HepG2 (cell line): Measurements from ENCODE around the gene FCER1G. TPM values are rescaled to one million over a fixed set of nuclear protein-coding genes. Genes with fewer than 3 reads are reported as not detected.
A peak's percentile ranks its signal among the peaks of the same experiment; 100 is the strongest.

Source experiments
- AKAP8 ChIP-seq: sonication (generic); formaldehyde crosslinking; IDR thresholded peaks from 2 replicates; pipeline ENCODE4 v1.5.1; 2020; ENCODE audit warnings: mild to moderate bottlenecking, missing genetic modification reagents
- ETV6 ChIP-seq: sonication (generic); formaldehyde crosslinking; conservative IDR thresholded peaks from 2 replicates; pipeline ENCODE4 v1.4.0; 2020; ENCODE audit warnings: missing genetic modification reagents
- HNF1B ChIP-seq: sonication (generic); formaldehyde crosslinking; IDR thresholded peaks from 2 replicates; pipeline ENCODE4 v1.5.1; 2020; ENCODE audit warnings: mild to moderate bottlenecking, moderate library complexity, missing genetic modification reagents
- NKX3-1 ChIP-seq: sonication (generic); formaldehyde crosslinking; IDR thresholded peaks from 2 replicates; pipeline ENCODE4 v1.5.0; 2020; ENCODE audit warnings: missing genetic modification reagents
- NONO ChIP-seq, 2 experiments: fragments of 450-650 bp in 1 of 2; sonication (generic) in 1 of 2; formaldehyde crosslinking in 1 of 2; IDR thresholded peaks in 1 of 2; conservative IDR thresholded peaks in 1 of 2; 2 replicates each; pipeline versions ENCODE4 v1.6.1 to v1.8.0; 2017 to 2022; ENCODE audit warnings: mild to moderate bottlenecking in 1 of 2, missing genetic modification reagents in 1 of 2, moderate library complexity in 1 of 2
- SSRP1 ChIP-seq: IDR thresholded peaks from 2 replicates; pipeline ENCODE4 v1.6.1; 2016; ENCODE audit warnings: control low read depth
- XRCC5 ChIP-seq: fragments of 200-400 bp; formaldehyde crosslinking; optimal IDR thresholded peaks from 2 replicates; pipeline ENCODE3; 2017; ENCODE audit warnings: mild to moderate bottlenecking, low read length
- ZBTB49 ChIP-seq: sonication (generic); formaldehyde crosslinking; IDR thresholded peaks from 2 replicates; pipeline ENCODE4 v1.4.0; 2020; ENCODE audit warnings: missing genetic modification reagents, borderline replicate concordance
- ZC3H4 ChIP-seq: sonication (generic); formaldehyde crosslinking; IDR thresholded peaks from 2 replicates; pipeline ENCODE4 v1.4.0; 2020; ENCODE audit warnings: missing genetic modification reagents, borderline replicate concordance
- ZNF276 ChIP-seq: sonication (generic); formaldehyde crosslinking; IDR thresholded peaks from 2 replicates; pipeline ENCODE4 v1.4.0; 2020; ENCODE audit warnings: mild to moderate bottlenecking, low read depth, missing genetic modification reagents
- ZNF615 ChIP-seq: sonication (generic); formaldehyde crosslinking; IDR thresholded peaks from 2 replicates; pipeline ENCODE4 v1.5.0; 2020; ENCODE audit warnings: mild to moderate bottlenecking, missing genetic modification reagents, borderline replicate concordance
- ZNF737 ChIP-seq: sonication (generic); formaldehyde crosslinking; IDR thresholded peaks from 2 replicates; pipeline ENCODE4 v1.5.0; 2020; ENCODE audit warnings: missing genetic modification reagents, mild to moderate bottlenecking, borderline replicate concordance
- ZNF746 ChIP-seq: sonication (generic); formaldehyde crosslinking; IDR thresholded peaks from 2 replicates; pipeline ENCODE4 v1.8.0; 2022; ENCODE audit warnings: mild to moderate bottlenecking, missing genetic modification reagents
- ZNF792 ChIP-seq: IDR thresholded peaks from 2 replicates; pipeline ENCODE4 v1.6.1; 2016
- ZXDC ChIP-seq: sonication (generic); formaldehyde crosslinking; IDR thresholded peaks from 2 replicates; pipeline ENCODE4 v1.5.0; 2020; ENCODE audit warnings: mild to moderate bottlenecking, missing genetic modification reagents
- polyA plus RNA-seq, 8 experiments: library from polyadenylated mRNA; depleted of rRNA in 3 of 8; stranded (reverse) in 7 of 8; unstranded in 1 of 8; fragments of >200 nt; fragmentation: Illumina TruSeq in 4 of 8; extraction: Trizol in 4 of 8; gene quantifications; 2 replicates each; pipeline versions ENCODE4 v1.2.1 to v1.2.3, GENCODE V29; 2011 to 2016; ENCODE audit warnings: low read depth in 4 of 8, missing spikeins in 1 of 8, mixed read lengths in 1 of 8; ENCODE audit not compliant: insufficient read depth in 1 of 8
- total RNA-seq, 5 experiments: library from RNA; depleted of rRNA; stranded (reverse); fragments of >200 nt; fragmentation: Illumina TruSeq; extraction: Trizol; gene quantifications; 2 replicates each; pipeline ENCODE4 v1.2.3, GENCODE V29; 2016; ENCODE audit warnings: low read depth in 1 of 5
- TF ChIP-seq, protein P1 (sequence below): sonication (generic); formaldehyde crosslinking; IDR thresholded peaks from 2 replicates; pipeline ENCODE4 v1.5.1; 2020; ENCODE audit warnings: missing genetic modification reagents, mild to moderate bottlenecking, borderline replicate concordance

Gene FCER1G
- total and polyA plus RNA-seq, 2 of the 13 experiments (the other 11 are each of a cell fraction or from before 2014, with no cell fraction given), result 1.3 to 6.4 TPM

GRCh38 chr1:161223805-161224694 is 9.0 kb downstream of the FCER1G start (continued):
- TF ChIP-seq NKX3-1 (no peak), ZC3H4 (CRISPR knock-in tag) (no peak), ZNF276 (CRISPR knock-in tag) (no peak), AKAP8 (CRISPR knock-in tag) (no peak), ZNF792 (CRISPR knock-in tag) (no peak; the same call in 1 of the 2 replicates), ZXDC (CRISPR knock-in tag) (no peak), SSRP1 (CRISPR knock-in tag) (no peak), XRCC5 (peak; percentile 60), ZNF746 (CRISPR knock-in tag) (peak; percentile 90), ZNF737 (no peak), ZBTB49 (peak; percentile 12; the same call in 1 of the 2 replicates), ETV6 (CRISPR knock-in tag) (0 out of 2 replicates have a peak, but pooled peaks have one; percentile 26), ZNF615 (CRISPR knock-in tag) (no peak), HNF1B (peak; percentile 98), NONO (IDR thresholded peaks at IDR 0.05) (no peak), NONO (CRISPR knock-in tag; conservative IDR thresholded peaks at IDR 0.05) (no peak; the same call in none of the 2 replicates)
- TF ChIP-seq, protein P1, sequence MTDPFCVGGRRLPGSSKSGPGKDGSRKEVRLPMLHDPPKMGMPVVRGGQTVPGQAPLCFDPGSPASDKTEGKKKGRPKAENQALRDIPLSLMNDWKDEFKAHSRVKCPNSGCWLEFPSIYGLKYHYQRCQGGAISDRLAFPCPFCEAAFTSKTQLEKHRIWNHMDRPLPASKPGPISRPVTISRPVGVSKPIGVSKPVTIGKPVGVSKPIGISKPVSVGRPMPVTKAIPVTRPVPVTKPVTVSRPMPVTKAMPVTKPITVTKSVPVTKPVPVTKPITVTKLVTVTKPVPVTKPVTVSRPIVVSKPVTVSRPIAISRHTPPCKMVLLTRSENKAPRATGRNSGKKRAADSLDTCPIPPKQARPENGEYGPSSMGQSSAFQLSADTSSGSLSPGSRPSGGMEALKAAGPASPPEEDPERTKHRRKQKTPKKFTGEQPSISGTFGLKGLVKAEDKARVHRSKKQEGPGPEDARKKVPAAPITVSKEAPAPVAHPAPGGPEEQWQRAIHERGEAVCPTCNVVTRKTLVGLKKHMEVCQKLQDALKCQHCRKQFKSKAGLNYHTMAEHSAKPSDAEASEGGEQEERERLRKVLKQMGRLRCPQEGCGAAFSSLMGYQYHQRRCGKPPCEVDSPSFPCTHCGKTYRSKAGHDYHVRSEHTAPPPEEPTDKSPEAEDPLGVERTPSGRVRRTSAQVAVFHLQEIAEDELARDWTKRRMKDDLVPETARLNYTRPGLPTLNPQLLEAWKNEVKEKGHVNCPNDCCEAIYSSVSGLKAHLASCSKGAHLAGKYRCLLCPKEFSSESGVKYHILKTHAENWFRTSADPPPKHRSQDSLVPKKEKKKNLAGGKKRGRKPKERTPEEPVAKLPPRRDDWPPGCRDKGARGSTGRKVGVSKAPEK (CRISPR knock-in tag), result no peak
